Measurements from ENCODE around the gene VSTM2B. TPM values are rescaled to one million over a fixed set of nuclear protein-coding genes. Genes with fewer than 3 reads are reported as not detected.

The VSTM2B gene
- total RNA-seq, 1 donor from 2014 or later, result not detected

GRCh38 chr19:29535214-29535831 lies 9.5 kb downstream of the VSTM2B start:
- peaks cover 2% of the 10 kb centered on the region for H3K4me1 Mint-ChIP-seq
- H3K4me3 Mint-ChIP-seq, result no peak overlapping the region
- DNase-seq, result no peak
- H3K27ac Mint-ChIP-seq, result no peak overlapping the region
- intact Hi-C loops (cut with micrococcal nuclease), result no loop called here
- H3K9me3 Mint-ChIP-seq, result no peaks in the 10 kb centered on the region
- H3K36me3 Mint-ChIP-seq (ENCODE audit: low read depth), result no peaks in the 10 kb centered on the region
- peaks cover 34% of the 10 kb centered on the region for H3K27me3 Mint-ChIP-seq

GRCh38 chr19:29535984-29536508 lies 10.3 kb downstream of the VSTM2B start:
- Mint-ChIP-seq H3K9me3 (no peaks in the 10 kb centered on the region), H3K27me3 (peaks cover 28% of the 10 kb centered on the region), H3K4me1 (no peaks in the 10 kb centered on the region), H3K36me3 (ENCODE audit: low read depth) (no peaks in the 10 kb centered on the region), H3K27ac (no peak overlapping the region), H3K4me3 (no peak overlapping the region)
- intact Hi-C loops (cut with micrococcal nuclease), result no loop called here
- DNase-seq, result no peak

GRCh38 chr19:29537181-29537580 lies 11.4 kb downstream of the VSTM2B start:
- intact Hi-C loops (cut with micrococcal nuclease), result no loop called here
- Mint-ChIP-seq H3K36me3 (ENCODE audit: low read depth) (no peaks in the 10 kb centered on the region), H3K27ac (no peak overlapping the region), H3K27me3 (peaks cover 18% of the 10 kb centered on the region), H3K9me3 (no peaks in the 10 kb centered on the region), H3K4me3 (no peak overlapping the region), H3K4me1 (no peaks in the 10 kb centered on the region)
- DNase-seq, result no peak

GRCh38 chr19:29537601-29538000 lies 11.8 kb downstream of the VSTM2B start:
- DNase-seq, result no peak
- Mint-ChIP-seq H3K27me3 (peaks cover 14% of the 10 kb centered on the region), H3K4me3 (no peak overlapping the region), H3K27ac (no peak overlapping the region), H3K36me3 (ENCODE audit: low read depth) (no peaks in the 10 kb centered on the region), H3K9me3 (no peaks in the 10 kb centered on the region), H3K4me1 (no peaks in the 10 kb centered on the region)
- intact Hi-C loops (cut with micrococcal nuclease), result no loop called here

GRCh38 chr19:29538146-29538545 lies 12.4 kb downstream of the VSTM2B start:
- Mint-ChIP-seq H3K36me3 (ENCODE audit: low read depth) (no peaks in the 10 kb centered on the region), H3K27ac (no peak overlapping the region), H3K27me3 (peaks cover 13% of the 10 kb centered on the region), H3K4me3 (no peak overlapping the region), H3K4me1 (no peaks in the 10 kb centered on the region), H3K9me3 (no peaks in the 10 kb centered on the region)
- intact Hi-C loops (cut with micrococcal nuclease), result no loop called here
- DNase-seq, result no peak

- H3K36me3 Mint-ChIP-seq (ENCODE audit: low read depth), result no peaks in the 10 kb centered on the region
- no peaks in the 10 kb centered on the region for H3K9me3 Mint-ChIP-seq
- peaks cover 10% of the 10 kb centered on the region for H3K27me3 Mint-ChIP-seq
- H3K27ac Mint-ChIP-seq, result no peak overlapping the region
- intact Hi-C loops (cut with micrococcal nuclease), result no loop called here
- no peaks in the 10 kb centered on the region for H3K4me1 Mint-ChIP-seq
- no peak overlapping the region for H3K4me3 Mint-ChIP-seq
- no peak for DNase-seq
Observed at GRCh38 chr19:29538651-29539050, 12.9 kb downstream of the VSTM2B start.

GRCh38 chr19:29539131-29539530 lies 13.3 kb downstream of the VSTM2B start:
- intact Hi-C loops (cut with micrococcal nuclease), result no loop called here
- peaks cover 6% of the 10 kb centered on the region for H3K27me3 Mint-ChIP-seq
- no peak overlapping the region for H3K4me3 Mint-ChIP-seq
- no peak for DNase-seq
- H3K27ac Mint-ChIP-seq, result no peak overlapping the region
- no peaks in the 10 kb centered on the region for H3K36me3 Mint-ChIP-seq (ENCODE audit: low read depth)
- H3K9me3 Mint-ChIP-seq, result no peaks in the 10 kb centered on the region
- H3K4me1 Mint-ChIP-seq, result no peaks in the 10 kb centered on the region

- Mint-ChIP-seq H3K4me1 (no peaks in the 10 kb centered on the region), H3K36me3 (ENCODE audit: low read depth) (no peaks in the 10 kb centered on the region), H3K4me3 (no peak overlapping the region), H3K9me3 (no peaks in the 10 kb centered on the region), H3K27ac (no peak overlapping the region), H3K27me3 (peaks cover 5% of the 10 kb centered on the region)
- intact Hi-C loops (cut with micrococcal nuclease), result no loop called here
- no peak for DNase-seq
Observed at GRCh38 chr19:29539670-29540069, 13.9 kb downstream of the VSTM2B start.

- Mint-ChIP-seq H3K27me3 (peaks cover 4% of the 10 kb centered on the region), H3K9me3 (no peaks in the 10 kb centered on the region), H3K27ac (no peak overlapping the region), H3K4me3 (no peak overlapping the region), H3K4me1 (no peaks in the 10 kb centered on the region), H3K36me3 (ENCODE audit: low read depth) (no peaks in the 10 kb centered on the region)
- no peak for DNase-seq
- intact Hi-C loops (cut with micrococcal nuclease), result no loop called here
Observed at GRCh38 chr19:29540114-29540513, 14.3 kb downstream of the VSTM2B start.

- Mint-ChIP-seq H3K36me3 (ENCODE audit: low read depth) (no peaks in the 10 kb centered on the region), H3K4me3 (no peak overlapping the region), H3K4me1 (no peaks in the 10 kb centered on the region), H3K27ac (no peak overlapping the region), H3K9me3 (no peaks in the 10 kb centered on the region), H3K27me3 (peaks cover 3% of the 10 kb centered on the region)
- intact Hi-C loops (cut with micrococcal nuclease), result no loop called here
- no peak for DNase-seq
Observed at GRCh38 chr19:29541473-29542253, 15.9 kb downstream of the VSTM2B start.

- Mint-ChIP-seq H3K4me3 (no peak overlapping the region), H3K27ac (no peak overlapping the region), H3K4me1 (no peaks in the 10 kb centered on the region), H3K9me3 (no peaks in the 10 kb centered on the region), H3K36me3 (ENCODE audit: low read depth) (no peaks in the 10 kb centered on the region), H3K27me3 (peaks cover 5% of the 10 kb centered on the region)
- intact Hi-C loops (cut with micrococcal nuclease), result no loop called here
- no peak for DNase-seq
Observed at GRCh38 chr19:29542327-29542726, 16.5 kb downstream of the VSTM2B start.

- intact Hi-C loops (cut with micrococcal nuclease), result no loop called here
- H3K4me1 Mint-ChIP-seq, result no peaks in the 10 kb centered on the region
Observed at GRCh38 chr19:29542776-29543175, 17.0 kb downstream of the VSTM2B start.

GRCh38 chr19:29543381-29543780 lies 17.6 kb downstream of the VSTM2B start:
- no peak for DNase-seq
- intact Hi-C loops (cut with micrococcal nuclease), result no loop called here
- Mint-ChIP-seq H3K9me3 (no peaks in the 10 kb centered on the region), H3K4me1 (no peaks in the 10 kb centered on the region), H3K27ac (no peak overlapping the region), H3K27me3 (peaks cover 10% of the 10 kb centered on the region), H3K36me3 (ENCODE audit: low read depth) (no peaks in the 10 kb centered on the region), H3K4me3 (no peak overlapping the region)

More at GRCh38 chr19:29542776-29543175, 17.0 kb downstream of the VSTM2B start:
- no peaks in the 10 kb centered on the region for H3K9me3 Mint-ChIP-seq
- no peak overlapping the region for H3K27ac Mint-ChIP-seq
- no peak overlapping the region for H3K4me3 Mint-ChIP-seq
- H3K36me3 Mint-ChIP-seq (ENCODE audit: low read depth), result no peaks in the 10 kb centered on the region
- H3K27me3 Mint-ChIP-seq, result peaks cover 9% of the 10 kb centered on the region
- no peak for DNase-seq

GRCh38 chr19:29544656-29545360 lies 19.0 kb downstream of the VSTM2B start:
- Mint-ChIP-seq H3K27me3 (peaks cover 9% of the 10 kb centered on the region), H3K4me1 (no peaks in the 10 kb centered on the region), H3K27ac (no peak overlapping the region), H3K36me3 (ENCODE audit: low read depth) (no peaks in the 10 kb centered on the region), H3K9me3 (no peaks in the 10 kb centered on the region), H3K4me3 (no peak overlapping the region)
- intact Hi-C loops (cut with micrococcal nuclease), result no loop called here
- no peak for DNase-seq

All from activated CD4-positive, alpha-beta T cell treated with anti-CD3 and anti-CD28 coated beads, Interleukin-2, amount 10 ng/mL, durations not matched to agents 24 days and 14 days (primary cell).